HEK293 (cell line): ENCODE results near the gene CACNA1C.

Source experiments
- CTCF ChIP-seq: fragments of 450-650 bp; formaldehyde crosslinking; IDR thresholded peaks from 2 replicates; pipeline ENCODE4 v1.5.1; 2016; ENCODE audit warnings: missing biosample characterization, missing genetic modification characterization
- SP7 ChIP-seq: fragments of 450-650 bp; formaldehyde crosslinking; IDR thresholded peaks from 2 replicates; pipeline ENCODE4 v1.5.1; 2016; ENCODE audit warnings: missing biosample characterization, missing genetic modification characterization

- no peak for TF ChIP-seq CTCF
- no peak for TF ChIP-seq SP7 (tag by site-specific recombination)
Measured at GRCh38 chr12:2637371-2637770, 584.6 kb downstream of the CACNA1C start.
